ENCODE measurements around the gene GARNL3. TPM values are rescaled to one million over a fixed set of nuclear protein-coding genes. Genes with fewer than 3 reads are reported as not detected.

Gene GARNL3
- total RNA-seq, 1 experiment from 2014 or later: 11.8 TPM

DNA sequence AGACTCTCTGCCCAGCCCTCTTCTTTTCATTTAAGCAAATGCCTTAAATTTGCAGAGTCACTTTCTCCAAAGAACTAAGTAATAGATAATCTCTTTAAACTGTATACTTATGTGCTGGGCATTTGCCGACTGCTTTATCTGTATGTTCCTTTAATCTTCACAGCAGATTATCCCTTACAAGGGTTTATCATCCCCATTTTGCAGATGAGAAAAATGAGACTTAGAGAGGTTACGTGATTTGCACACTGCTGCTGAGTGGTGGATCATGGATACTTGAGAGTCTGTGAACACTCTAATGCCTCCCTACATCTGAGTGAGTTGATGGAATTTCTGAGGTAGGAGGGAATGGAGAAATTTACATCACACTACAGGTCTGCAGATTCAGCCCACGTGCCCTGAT, 163.8 kb downstream of the GARNL3 start:
- POLR2A ChIA-PET: no interaction called here
- DNase-seq: no peak
- intact Hi-C loops (cut with micrococcal nuclease; ENCODE audit: unreplicated experiment): no loop called here
- no peaks in the 10 kb centered on the region for H3K27me3 ChIP-seq (replicated peaks; ENCODE audit: control insufficient read depth, insufficient read depth, low read length)
- no peaks in the 10 kb centered on the region for H3K4me1 ChIP-seq
- no peaks in the 10 kb centered on the region; the same call in 1 of the 2 replicates for H3K36me3 ChIP-seq (ENCODE audit: control insufficient read depth, insufficient read depth, low read length)
- H3K9me3 ChIP-seq: no peaks in the 10 kb centered on the region
- Mint-ChIP-seq H3K27ac (ENCODE audit: unreplicated experiment) (no peak overlapping the region), H3K4me1 (ENCODE audit: low read depth, unreplicated experiment) (no peaks in the 10 kb centered on the region), H3K36me3 (ENCODE audit: insufficient read depth, unreplicated experiment) (peaks cover 59% of the 10 kb centered on the region), H3K27me3 (ENCODE audit: insufficient read depth, unreplicated experiment) (no peaks in the 10 kb centered on the region), H3K9me3 (ENCODE audit: unreplicated experiment) (no peaks in the 10 kb centered on the region), H3K4me3 (ENCODE audit: unreplicated experiment) (no peak overlapping the region)
- H3K4me3 ChIP-seq (ENCODE audit: low read depth, low read length): no peak overlapping the region
- TF ChIP-seq, protein P1, sequence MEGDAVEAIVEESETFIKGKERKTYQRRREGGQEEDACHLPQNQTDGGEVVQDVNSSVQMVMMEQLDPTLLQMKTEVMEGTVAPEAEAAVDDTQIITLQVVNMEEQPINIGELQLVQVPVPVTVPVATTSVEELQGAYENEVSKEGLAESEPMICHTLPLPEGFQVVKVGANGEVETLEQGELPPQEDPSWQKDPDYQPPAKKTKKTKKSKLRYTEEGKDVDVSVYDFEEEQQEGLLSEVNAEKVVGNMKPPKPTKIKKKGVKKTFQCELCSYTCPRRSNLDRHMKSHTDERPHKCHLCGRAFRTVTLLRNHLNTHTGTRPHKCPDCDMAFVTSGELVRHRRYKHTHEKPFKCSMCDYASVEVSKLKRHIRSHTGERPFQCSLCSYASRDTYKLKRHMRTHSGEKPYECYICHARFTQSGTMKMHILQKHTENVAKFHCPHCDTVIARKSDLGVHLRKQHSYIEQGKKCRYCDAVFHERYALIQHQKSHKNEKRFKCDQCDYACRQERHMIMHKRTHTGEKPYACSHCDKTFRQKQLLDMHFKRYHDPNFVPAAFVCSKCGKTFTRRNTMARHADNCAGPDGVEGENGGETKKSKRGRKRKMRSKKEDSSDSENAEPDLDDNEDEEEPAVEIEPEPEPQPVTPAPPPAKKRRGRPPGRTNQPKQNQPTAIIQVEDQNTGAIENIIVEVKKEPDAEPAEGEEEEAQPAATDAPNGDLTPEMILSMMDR (IDR thresholded peaks at IDR 0.05; ENCODE audit: insufficient read depth in 1 of 2, low read depth in 1 of 2, low read length in 1 of 2, severe bottlenecking in 1 of 2, unreplicated experiment in 1 of 2): no peak
- BruUV-seq (replicated peaks): no TSS peak
- CTCF ChIA-PET: no interaction called here

DNA sequence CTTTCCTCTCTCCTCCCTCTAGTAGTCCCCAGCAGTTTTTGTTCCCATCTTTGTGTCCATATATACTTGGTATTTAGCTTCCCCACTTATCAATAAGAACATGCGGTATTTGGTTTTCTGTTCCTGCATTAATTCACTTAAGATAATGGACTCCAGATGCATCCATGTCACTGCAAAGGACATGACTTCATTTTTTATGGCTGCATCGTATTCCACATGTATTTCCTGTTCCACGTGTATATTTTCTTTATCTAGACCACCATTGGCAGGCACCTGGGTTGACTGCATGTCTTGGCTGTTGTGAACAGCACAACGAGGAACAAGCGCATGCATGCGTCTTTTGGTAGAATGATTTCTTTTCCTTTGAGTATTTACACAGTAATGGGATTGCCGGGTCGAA, 165.8 kb downstream of the GARNL3 start:
- Histone ChIP-seq H3K36me3 (ENCODE audit: control insufficient read depth, insufficient read depth, low read length) (no peaks in the 10 kb centered on the region; the same call in 1 of the 2 replicates), H3K4me1 (no peaks in the 10 kb centered on the region), H3K9me3 (no peaks in the 10 kb centered on the region), H3K4me3 (ENCODE audit: low read depth, low read length) (no peak overlapping the region), H3K27me3 (replicated peaks; ENCODE audit: control insufficient read depth, insufficient read depth, low read length) (no peaks in the 10 kb centered on the region)
- TF ChIP-seq, protein P1 (IDR thresholded peaks at IDR 0.05; ENCODE audit: insufficient read depth in 1 of 2, low read depth in 1 of 2, low read length in 1 of 2, severe bottlenecking in 1 of 2, unreplicated experiment in 1 of 2): no peak
- H3K36me3 Mint-ChIP-seq (ENCODE audit: insufficient read depth, unreplicated experiment): peaks cover 64% of the 10 kb centered on the region
- intact Hi-C loops (cut with micrococcal nuclease; ENCODE audit: unreplicated experiment): no loop called here
- no TSS peak for BruUV-seq (replicated peaks)
- no peak overlapping the region for H3K27ac Mint-ChIP-seq (ENCODE audit: unreplicated experiment)
- ChIA-PET POLR2A (no interaction called here), CTCF (no interaction called here)
- H3K27me3 Mint-ChIP-seq (ENCODE audit: insufficient read depth, unreplicated experiment): no peaks in the 10 kb centered on the region
- H3K9me3 Mint-ChIP-seq (ENCODE audit: unreplicated experiment): no peaks in the 10 kb centered on the region
- no peak for DNase-seq
- no peak overlapping the region for H3K4me3 Mint-ChIP-seq (ENCODE audit: unreplicated experiment)
- H3K4me1 Mint-ChIP-seq (ENCODE audit: low read depth, unreplicated experiment): no peaks in the 10 kb centered on the region

DNA sequence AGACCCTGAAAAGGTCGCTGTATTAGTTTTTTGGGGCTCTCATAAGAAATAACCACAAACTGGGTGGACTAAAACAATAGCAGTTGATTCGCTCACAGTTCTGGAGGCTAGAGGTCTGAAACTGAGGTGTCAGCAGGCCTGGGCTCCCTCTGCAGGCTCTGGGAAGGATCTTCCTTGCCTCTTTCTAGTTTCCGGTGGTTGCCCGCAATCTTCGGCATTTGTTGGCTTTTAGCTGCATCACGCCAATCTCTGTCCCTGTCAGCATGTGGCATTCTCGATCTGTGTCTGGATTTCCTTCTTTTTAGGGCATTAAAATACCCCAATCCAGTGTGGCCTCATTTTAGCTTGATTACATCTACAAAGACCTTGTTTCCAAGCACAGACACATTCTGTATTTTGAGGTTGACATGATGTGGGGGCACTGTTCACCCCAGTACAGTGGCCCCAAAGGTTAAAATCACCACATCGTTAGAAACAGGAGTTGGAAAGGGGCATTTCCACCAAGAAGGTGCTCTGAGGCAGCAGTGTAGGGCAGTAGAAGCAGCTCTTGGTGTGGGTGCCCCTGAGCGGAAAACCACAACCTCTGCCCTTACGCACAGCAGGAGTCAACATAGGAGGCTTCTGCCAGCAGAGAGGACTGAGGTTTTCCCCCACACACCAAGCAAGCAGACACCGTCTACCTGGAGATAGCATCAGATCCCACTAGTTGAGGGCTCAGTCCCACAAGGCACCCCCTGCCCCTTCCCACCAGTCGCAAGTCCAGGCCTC, 173.1 kb downstream of the GARNL3 start:
- Mint-ChIP-seq H3K4me1 (ENCODE audit: low read depth, unreplicated experiment) (peaks cover 14% of the 10 kb centered on the region), H3K36me3 (ENCODE audit: insufficient read depth, unreplicated experiment) (peaks cover 81% of the 10 kb centered on the region), H3K9me3 (ENCODE audit: unreplicated experiment) (no peaks in the 10 kb centered on the region), H3K27me3 (ENCODE audit: insufficient read depth, unreplicated experiment) (no peaks in the 10 kb centered on the region), H3K4me3 (ENCODE audit: unreplicated experiment) (no peak overlapping the region), H3K27ac (ENCODE audit: unreplicated experiment) (no peak overlapping the region)
- intact Hi-C loops (cut with micrococcal nuclease; ENCODE audit: unreplicated experiment): loop anchor here (1.0 kb wide), 1 partner anchor 223 kb away; no protein-coding TSS in a partner anchor
- no peak for DNase-seq
- H3K9me3 ChIP-seq: no peaks in the 10 kb centered on the region
- TF ChIP-seq, protein P1 (IDR thresholded peaks at IDR 0.05; ENCODE audit: insufficient read depth in 1 of 2, low read depth in 1 of 2, low read length in 1 of 2, severe bottlenecking in 1 of 2, unreplicated experiment in 1 of 2): peak; percentile 28 to 38
- H3K36me3 ChIP-seq (ENCODE audit: control insufficient read depth, insufficient read depth, low read length): peaks cover 6% of the 10 kb centered on the region
- BruUV-seq (replicated peaks): no TSS peak
- peaks cover 12% of the 10 kb centered on the region; the same call in 1 of the 2 replicates for H3K4me1 ChIP-seq
- CTCF ChIA-PET: interaction anchor here (0.6 to 1.2 kb wide), 3 partner anchors 41 to 497 kb away, joined by 3 to 6 read pairs (median 6); partner anchors contain the start of gene SLC2A8
- no peak overlapping the region for H3K4me3 ChIP-seq (ENCODE audit: low read depth, low read length)
- H3K27me3 ChIP-seq (replicated peaks; ENCODE audit: control insufficient read depth, insufficient read depth, low read length): no peaks in the 10 kb centered on the region
- POLR2A ChIA-PET: no interaction called here
